ENCODE data around the gene CLEC4G.

Gene CLEC4G

GRCh38 chr19:7742991-7743390 is 11.1 kb upstream of the CLEC4G start:
- POLR2A ChIA-PET: no interaction called here

GRCh38 chr19:7742575-7742974 is 10.7 kb upstream of the CLEC4G start:
- POLR2A ChIA-PET: no interaction called here
- no peak for TF ChIP-seq CTCF (IDR thresholded peaks at IDR 0.05; ENCODE audit: control extremely low read depth, extremely low read depth, low read depth, missing control alignments)
- no peak for DNase-seq (ENCODE audit: extremely low spot score)
- CTCF ChIA-PET: interaction anchor here (0.9 to 1.6 kb wide), 3 partner anchors 34 to 62 kb away, joined by 3 to 6 read pairs (median 4); partner anchors contain the start of gene TRAPPC5

More at GRCh38 chr19:7742991-7743390, 11.1 kb upstream of the CLEC4G start:
- TF ChIP-seq CTCF (IDR thresholded peaks at IDR 0.05; ENCODE audit: control extremely low read depth, extremely low read depth, low read depth, missing control alignments): no peak
- CTCF ChIA-PET: interaction anchor here (0.9 to 1.6 kb wide), 3 partner anchors 33 to 62 kb away, joined by 3 to 6 read pairs (median 4); partner anchors contain the start of gene TRAPPC5
- DNase-seq (ENCODE audit: extremely low spot score): no peak

- DNase-seq (ENCODE audit: extremely low spot score): no peak
- TF ChIP-seq CTCF (IDR thresholded peaks at IDR 0.05; ENCODE audit: control extremely low read depth, extremely low read depth, low read depth, missing control alignments): no peak
- POLR2A ChIA-PET: no interaction called here
- CTCF ChIA-PET: no interaction called here
Observed at GRCh38 chr19:7740682-7741054, 8.8 kb upstream of the CLEC4G start.

- no peak for DNase-seq (ENCODE audit: extremely low spot score)
- TF ChIP-seq CTCF (IDR thresholded peaks at IDR 0.05; ENCODE audit: control extremely low read depth, extremely low read depth, low read depth, missing control alignments): no peak
- ChIA-PET CTCF (interaction anchor here (1.2 to 2.0 kb wide), 5 partner anchors 11 to 81 kb away, joined by 3 to 11 read pairs (median 6); partner anchors contain the start of gene TRAPPC5), POLR2A (no interaction called here)
Observed at GRCh38 chr19:7739801-7740681, 8.1 kb upstream of the CLEC4G start.

- CTCF ChIA-PET: interaction anchor here (1.2 to 2.0 kb wide), 6 partner anchors 8 to 82 kb away, joined by 3 to 11 read pairs (median 5); partner anchors contain the start of genes CD209 and TRAPPC5
- no peak for TF ChIP-seq CTCF (IDR thresholded peaks at IDR 0.05; ENCODE audit: control extremely low read depth, extremely low read depth, low read depth, missing control alignments)
- POLR2A ChIA-PET: no interaction called here
- DNase-seq (ENCODE audit: extremely low spot score): no peak
Observed at GRCh38 chr19:7739211-7739755, 7.4 kb upstream of the CLEC4G start.

GRCh38 chr19:7738023-7738422 is 6.1 kb upstream of the CLEC4G start:
- ChIA-PET POLR2A (no interaction called here), CTCF (interaction anchor here (1.4 to 2.0 kb wide), 2 partner anchors 9 kb away, joined by 4 to 11 read pairs; partner anchors contain the start of gene CD209)
- no peak for TF ChIP-seq CTCF (IDR thresholded peaks at IDR 0.05; ENCODE audit: control extremely low read depth, extremely low read depth, low read depth, missing control alignments)
- no peak for DNase-seq (ENCODE audit: extremely low spot score)
